Keratinocyte (primary cell): Measurements from ENCODE around the gene LAMA1.

Source experiments
- EZH2 ChIP-seq: IDR thresholded peaks from one replicate; pipeline ENCODE4 v1.6.1; 2012; ENCODE audit warnings: inconsistent platforms, mild to moderate bottlenecking, low read length, moderate library complexity
- TF ChIP-seq, protein P1 (sequence below), 3 experiments: IDR thresholded peaks in 1 of 3; conservative IDR thresholded peaks in 1 of 3; optimal IDR thresholded peaks in 1 of 3; 2 replicates in 2 of 3; 3 replicates in 1 of 3; pipeline versions ENCODE3 to v1.5.1; 2011; ENCODE audit warnings: low read length in 3 of 3, mild to moderate bottlenecking in 3 of 3, moderate library complexity in 2 of 3, control low read depth in 1 of 3, inconsistent platforms in 1 of 3; ENCODE audit not compliant: insufficient read depth in 2 of 3; ENCODE audit errors: extremely low read depth in 1 of 3

DNA sequence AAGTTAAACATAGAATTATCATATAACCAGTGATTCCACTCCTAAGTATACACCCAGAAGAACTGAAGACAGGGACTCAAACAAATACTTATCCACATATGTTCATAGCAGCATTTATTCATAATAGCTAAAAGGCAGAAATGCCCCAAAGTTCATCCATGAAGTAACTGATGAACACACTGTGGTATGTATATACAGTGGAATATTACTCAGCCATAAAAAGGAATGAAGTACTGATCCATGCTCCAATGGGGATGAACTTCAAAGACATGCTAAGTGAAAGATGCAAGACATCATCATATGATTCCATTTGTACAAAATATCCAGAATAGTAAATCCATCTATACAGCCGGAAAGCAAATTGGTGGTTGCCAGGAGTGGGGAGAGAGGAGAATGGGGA lies 157.5 kb downstream of the LAMA1 start:
- TF ChIP-seq, protein P1, sequence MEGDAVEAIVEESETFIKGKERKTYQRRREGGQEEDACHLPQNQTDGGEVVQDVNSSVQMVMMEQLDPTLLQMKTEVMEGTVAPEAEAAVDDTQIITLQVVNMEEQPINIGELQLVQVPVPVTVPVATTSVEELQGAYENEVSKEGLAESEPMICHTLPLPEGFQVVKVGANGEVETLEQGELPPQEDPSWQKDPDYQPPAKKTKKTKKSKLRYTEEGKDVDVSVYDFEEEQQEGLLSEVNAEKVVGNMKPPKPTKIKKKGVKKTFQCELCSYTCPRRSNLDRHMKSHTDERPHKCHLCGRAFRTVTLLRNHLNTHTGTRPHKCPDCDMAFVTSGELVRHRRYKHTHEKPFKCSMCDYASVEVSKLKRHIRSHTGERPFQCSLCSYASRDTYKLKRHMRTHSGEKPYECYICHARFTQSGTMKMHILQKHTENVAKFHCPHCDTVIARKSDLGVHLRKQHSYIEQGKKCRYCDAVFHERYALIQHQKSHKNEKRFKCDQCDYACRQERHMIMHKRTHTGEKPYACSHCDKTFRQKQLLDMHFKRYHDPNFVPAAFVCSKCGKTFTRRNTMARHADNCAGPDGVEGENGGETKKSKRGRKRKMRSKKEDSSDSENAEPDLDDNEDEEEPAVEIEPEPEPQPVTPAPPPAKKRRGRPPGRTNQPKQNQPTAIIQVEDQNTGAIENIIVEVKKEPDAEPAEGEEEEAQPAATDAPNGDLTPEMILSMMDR (optimal IDR thresholded peaks at IDR 0.05 in 1 of 3, IDR thresholded peaks at IDR 0.05 in 1 of 3, conservative IDR thresholded peaks at IDR 0.05 in 1 of 3; ENCODE audit: extremely low read depth in 1 of 3, insufficient read depth in 2 of 3, low read length in 3 of 3): no peak
- TF ChIP-seq EZH2: no peak
